ENCODE data around the gene SWAP70.

Gene SWAP70

DNA sequence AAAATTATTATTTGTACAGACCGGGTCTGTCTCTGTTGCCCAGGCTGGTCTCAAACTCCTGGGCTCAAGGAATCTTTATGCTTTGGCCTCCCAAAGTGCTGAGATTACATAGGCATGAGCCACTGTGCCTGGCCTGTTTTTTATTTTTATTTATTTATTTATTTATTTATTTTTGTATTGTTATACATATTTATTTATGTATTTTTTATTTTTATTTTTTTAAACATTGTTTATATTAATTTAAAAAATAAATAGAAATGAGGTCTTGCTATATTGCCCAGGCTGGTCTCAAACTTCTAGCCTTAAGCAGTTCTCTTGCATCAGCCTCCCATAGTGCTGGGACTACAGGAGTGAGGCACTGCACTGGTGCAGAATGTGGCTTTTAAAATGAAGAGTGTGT lies 47.0 kb downstream of the SWAP70 start:
- no peaks in the 10 kb centered on the region for H3K9me3 ChIP-seq (ENCODE audit: control insufficient read depth in 1 of 2, low read length in 2 of 2)
- H3K27ac ChIP-seq (ENCODE audit: low read length), result no peak overlapping the region
- H3K4me3 ChIP-seq (ENCODE audit: low read depth in 1 of 2, low read length in 2 of 2), result no peak overlapping the region
- H3K4me1 ChIP-seq (ENCODE audit: control insufficient read depth in 1 of 2, insufficient read depth in 2 of 2, low read length in 2 of 2), result no peaks in the 10 kb centered on the region
- no peaks in the 10 kb centered on the region for H3K27me3 ChIP-seq (ENCODE audit: low read depth, low read length)
- no peaks in the 10 kb centered on the region for H3K36me3 ChIP-seq (ENCODE audit: control insufficient read depth in 1 of 2, insufficient read depth in 2 of 2, low read length in 2 of 2)

DNA sequence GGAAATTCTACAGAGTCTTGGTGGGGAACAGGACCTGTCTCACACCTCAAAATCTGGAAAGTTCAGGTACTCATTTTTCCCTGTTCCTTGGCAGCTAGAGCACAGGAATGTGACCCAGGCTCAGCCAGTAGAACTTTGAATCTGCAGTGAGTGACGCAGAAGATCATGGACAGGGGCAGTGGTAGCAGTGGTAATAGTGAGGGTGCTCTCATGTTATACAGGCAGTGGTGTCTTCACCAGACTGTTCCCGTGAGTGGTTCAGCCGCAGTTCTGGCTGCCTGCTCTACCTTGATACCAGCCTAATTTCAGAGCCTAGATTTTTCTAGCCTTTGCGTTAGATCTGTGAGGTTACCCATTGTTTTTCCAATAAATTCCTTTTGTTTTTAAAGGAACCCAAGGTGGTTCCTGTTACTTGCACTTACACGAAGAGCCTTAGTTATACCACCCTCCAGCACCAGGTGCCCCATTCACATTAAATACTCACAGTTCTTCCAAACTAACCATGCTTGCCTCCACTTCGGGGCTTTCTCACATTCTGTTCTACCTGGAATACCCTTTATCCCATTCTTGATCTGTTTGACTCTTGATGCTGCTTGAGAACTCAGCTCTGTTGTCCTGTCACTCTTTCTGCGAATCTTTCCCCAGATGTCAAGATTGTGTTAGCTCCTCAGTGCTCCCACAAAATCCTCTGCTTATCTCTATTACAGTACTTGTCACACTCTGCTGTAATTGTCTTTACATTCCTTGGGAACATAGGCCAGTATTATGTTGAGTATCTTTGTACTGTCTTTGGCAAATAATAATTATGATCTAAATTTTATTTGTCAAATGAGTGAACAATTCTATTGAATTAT lies 47.8 kb downstream of the SWAP70 start:
- Histone ChIP-seq H3K36me3 (ENCODE audit: control insufficient read depth in 1 of 2, insufficient read depth in 2 of 2, low read length in 2 of 2) (no peaks in the 10 kb centered on the region), H3K9me3 (ENCODE audit: control insufficient read depth in 1 of 2, low read length in 2 of 2) (no peaks in the 10 kb centered on the region), H3K27me3 (ENCODE audit: low read depth, low read length) (no peaks in the 10 kb centered on the region), H3K4me3 (ENCODE audit: low read depth in 1 of 2, low read length in 2 of 2) (no peak overlapping the region), H3K27ac (ENCODE audit: low read length) (no peak overlapping the region), H3K4me1 (ENCODE audit: control insufficient read depth in 1 of 2, insufficient read depth in 2 of 2, low read length in 2 of 2) (no peaks in the 10 kb centered on the region)

DNA sequence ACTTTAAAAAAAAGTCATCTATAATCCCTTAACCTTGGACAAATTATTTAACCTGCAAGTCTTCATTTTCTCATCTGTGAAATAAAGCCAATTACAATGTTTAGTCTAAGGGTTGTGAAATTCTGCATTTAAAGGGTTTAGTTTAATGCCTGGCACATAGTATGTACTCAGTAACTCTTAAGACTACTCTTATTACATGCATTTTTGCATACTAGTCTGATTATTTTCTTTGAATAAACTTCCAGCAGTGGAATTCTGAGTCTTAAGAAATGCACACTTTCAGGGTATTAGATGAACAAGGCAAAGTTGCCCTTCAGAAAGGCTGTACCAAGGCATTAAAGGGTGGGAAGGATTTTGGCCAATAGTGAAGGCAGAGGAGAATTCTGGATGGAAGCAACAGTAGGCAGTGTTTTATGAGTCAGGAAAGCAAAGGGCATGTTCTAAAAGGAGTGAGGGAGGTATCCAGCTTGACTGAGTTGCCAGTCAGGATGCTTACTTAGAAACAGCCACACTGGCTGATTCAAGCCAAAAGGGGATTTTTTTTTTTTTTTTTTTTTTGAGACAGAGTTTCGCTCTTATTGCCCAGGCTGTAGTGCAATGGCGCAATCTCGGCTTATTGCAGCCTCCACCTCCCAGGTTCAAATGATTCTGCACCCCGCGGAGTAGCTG lies 50.5 kb downstream of the SWAP70 start:
- Histone ChIP-seq H3K27ac (ENCODE audit: low read length) (no peak overlapping the region), H3K27me3 (ENCODE audit: low read depth, low read length) (no peaks in the 10 kb centered on the region), H3K4me1 (ENCODE audit: control insufficient read depth in 1 of 2, insufficient read depth in 2 of 2, low read length in 2 of 2) (no peaks in the 10 kb centered on the region), H3K9me3 (ENCODE audit: control insufficient read depth in 1 of 2, low read length in 2 of 2) (no peaks in the 10 kb centered on the region), H3K36me3 (ENCODE audit: control insufficient read depth in 1 of 2, insufficient read depth in 2 of 2, low read length in 2 of 2) (no peaks in the 10 kb centered on the region), H3K4me3 (ENCODE audit: low read depth in 1 of 2, low read length in 2 of 2) (no peak overlapping the region)

DNA sequence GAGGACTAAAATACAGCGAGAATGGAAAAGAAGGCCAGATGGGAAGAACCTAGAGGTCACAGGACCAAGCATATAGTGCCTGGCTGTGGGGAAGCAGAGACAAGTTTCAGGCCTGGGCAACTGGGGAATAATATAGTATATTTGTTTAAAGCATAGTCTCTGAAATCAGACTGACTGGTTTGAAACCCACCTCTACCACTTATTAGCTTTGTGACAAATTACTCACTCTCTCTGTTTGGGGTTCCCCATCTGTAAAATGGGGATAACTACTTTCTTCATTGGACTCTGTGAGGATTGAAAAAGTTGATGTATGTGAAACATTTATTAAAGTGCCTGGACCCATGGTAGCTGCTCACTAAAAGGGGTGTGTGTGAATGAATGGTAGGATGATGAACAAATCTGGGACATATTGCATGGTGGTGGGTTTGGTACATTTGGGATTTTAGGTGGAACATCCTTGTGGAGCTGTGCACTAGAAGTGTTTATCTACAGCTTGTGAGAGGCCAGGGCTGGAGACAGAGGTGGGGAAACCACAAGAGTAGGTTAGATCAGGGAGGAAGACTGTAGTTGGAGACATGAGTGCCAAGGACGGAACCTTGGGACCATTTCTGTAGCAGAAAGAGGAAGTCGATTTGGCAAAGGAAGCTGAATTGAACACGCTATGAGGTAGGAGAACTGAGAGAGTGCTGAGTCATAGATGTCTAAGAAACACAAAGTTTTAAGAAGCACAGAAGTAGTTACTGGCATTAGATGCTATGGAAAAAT lies 52.6 kb downstream of the SWAP70 start:
- H3K27me3 ChIP-seq (ENCODE audit: low read depth, low read length), result no peaks in the 10 kb centered on the region
- peak overlapping the region; percentile 20 for H3K27ac ChIP-seq (ENCODE audit: low read length)
- peaks cover 0 to 9% of the 10 kb centered on the region in 2 donors for H3K4me1 ChIP-seq (ENCODE audit: control insufficient read depth in 1 of 2, insufficient read depth in 2 of 2, low read length in 2 of 2)

DNA sequence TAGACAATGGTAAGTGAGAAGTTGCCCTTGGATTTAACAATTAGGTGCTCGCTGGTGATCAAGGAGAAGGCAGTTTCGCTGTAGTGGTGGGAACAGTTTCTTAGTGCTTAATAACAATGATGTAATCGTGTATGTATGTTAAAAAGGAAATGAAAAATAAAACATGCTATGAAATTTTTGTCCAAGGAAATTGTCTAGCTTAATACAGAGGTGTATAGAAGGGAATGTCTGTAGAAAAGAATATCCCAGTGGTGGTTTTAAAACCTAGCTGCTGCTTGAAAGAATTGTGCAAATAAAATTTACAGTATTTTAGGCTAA lies 53.1 kb downstream of the SWAP70 start:
- no peak overlapping the region for H3K4me3 ChIP-seq (ENCODE audit: low read depth in 1 of 2, low read length in 2 of 2)
- H3K36me3 ChIP-seq (ENCODE audit: control insufficient read depth in 1 of 2, insufficient read depth in 2 of 2, low read length in 2 of 2), result no peaks in the 10 kb centered on the region
- no peaks in the 10 kb centered on the region for H3K27me3 ChIP-seq (ENCODE audit: low read depth, low read length)
- peaks cover 0 to 9% of the 10 kb centered on the region in 2 donors for H3K4me1 ChIP-seq (ENCODE audit: control insufficient read depth in 1 of 2, insufficient read depth in 2 of 2, low read length in 2 of 2)
- H3K9me3 ChIP-seq (ENCODE audit: control insufficient read depth in 1 of 2, low read length in 2 of 2), result no peaks in the 10 kb centered on the region
- peak overlapping the region; percentile 20 for H3K27ac ChIP-seq (ENCODE audit: low read length)

More for the DNA sequence above, 52.6 kb downstream of the SWAP70 start:
- Histone ChIP-seq H3K4me3 (ENCODE audit: low read depth in 1 of 2, low read length in 2 of 2) (no peak overlapping the region), H3K36me3 (ENCODE audit: control insufficient read depth in 1 of 2, insufficient read depth in 2 of 2, low read length in 2 of 2) (no peaks in the 10 kb centered on the region), H3K9me3 (ENCODE audit: control insufficient read depth in 1 of 2, low read length in 2 of 2) (no peaks in the 10 kb centered on the region)

DNA sequence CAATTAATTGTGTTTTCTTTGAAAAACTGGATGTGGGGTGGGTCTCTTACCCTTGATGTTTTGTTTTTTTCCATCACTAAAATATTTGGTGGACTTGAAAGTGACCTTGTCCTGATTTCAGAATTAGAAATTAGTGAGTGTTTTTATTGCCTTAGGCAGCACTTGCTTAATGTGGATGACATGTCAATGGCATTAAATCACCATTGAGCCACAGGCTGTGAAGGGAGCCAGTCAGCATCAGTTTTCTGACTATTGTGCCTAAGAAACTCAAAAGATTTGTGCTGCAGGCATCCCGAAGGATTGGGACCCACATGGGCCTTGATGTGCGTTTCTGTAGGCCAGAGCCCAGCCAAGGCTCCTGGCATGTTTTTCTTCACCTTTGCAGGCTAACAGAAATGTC lies 53.8 kb downstream of the SWAP70 start:
- no peaks in the 10 kb centered on the region for H3K36me3 ChIP-seq (ENCODE audit: control insufficient read depth in 1 of 2, insufficient read depth in 2 of 2, low read length in 2 of 2)
- peak overlapping the region; percentile 14 for H3K27ac ChIP-seq (ENCODE audit: low read length)
- H3K9me3 ChIP-seq (ENCODE audit: control insufficient read depth in 1 of 2, low read length in 2 of 2), result no peaks in the 10 kb centered on the region
- no peaks in the 10 kb centered on the region for H3K27me3 ChIP-seq (ENCODE audit: low read depth, low read length)
- no peak overlapping the region for H3K4me3 ChIP-seq (ENCODE audit: low read depth in 1 of 2, low read length in 2 of 2)
- H3K4me1 ChIP-seq (ENCODE audit: control insufficient read depth in 1 of 2, insufficient read depth in 2 of 2, low read length in 2 of 2), result peaks cover 0 to 9% of the 10 kb centered on the region in 2 donors

DNA sequence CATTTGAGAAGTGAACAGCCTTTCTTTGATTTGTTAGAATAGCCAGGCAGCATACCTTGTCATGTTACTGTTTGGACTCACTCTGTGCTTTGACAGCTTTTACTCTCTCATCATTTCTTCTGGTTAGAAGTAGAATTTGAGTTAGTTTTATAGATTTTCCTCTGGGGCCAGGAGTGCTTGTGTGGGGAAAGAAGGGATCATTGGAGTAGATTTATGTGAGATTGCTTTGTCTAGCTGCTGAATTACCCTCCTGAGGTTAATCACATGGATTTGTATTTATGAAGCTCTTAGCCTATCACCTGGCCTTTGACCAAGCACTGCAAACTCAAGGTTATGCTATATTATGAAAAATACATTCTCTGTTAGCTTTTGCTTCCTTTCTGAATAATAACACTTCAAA lies 54.3 kb downstream of the SWAP70 start:
- peak overlapping the region; percentile 14 for H3K27ac ChIP-seq (ENCODE audit: low read length)
- no peak overlapping the region for H3K4me3 ChIP-seq (ENCODE audit: low read depth in 1 of 2, low read length in 2 of 2)
- no peaks in the 10 kb centered on the region for H3K9me3 ChIP-seq (ENCODE audit: control insufficient read depth in 1 of 2, low read length in 2 of 2)
- peaks cover 0 to 9% of the 10 kb centered on the region in 2 donors for H3K4me1 ChIP-seq (ENCODE audit: control insufficient read depth in 1 of 2, insufficient read depth in 2 of 2, low read length in 2 of 2)
- H3K36me3 ChIP-seq (ENCODE audit: control insufficient read depth in 1 of 2, insufficient read depth in 2 of 2, low read length in 2 of 2), result no peaks in the 10 kb centered on the region
- no peaks in the 10 kb centered on the region for H3K27me3 ChIP-seq (ENCODE audit: low read depth, low read length)

DNA sequence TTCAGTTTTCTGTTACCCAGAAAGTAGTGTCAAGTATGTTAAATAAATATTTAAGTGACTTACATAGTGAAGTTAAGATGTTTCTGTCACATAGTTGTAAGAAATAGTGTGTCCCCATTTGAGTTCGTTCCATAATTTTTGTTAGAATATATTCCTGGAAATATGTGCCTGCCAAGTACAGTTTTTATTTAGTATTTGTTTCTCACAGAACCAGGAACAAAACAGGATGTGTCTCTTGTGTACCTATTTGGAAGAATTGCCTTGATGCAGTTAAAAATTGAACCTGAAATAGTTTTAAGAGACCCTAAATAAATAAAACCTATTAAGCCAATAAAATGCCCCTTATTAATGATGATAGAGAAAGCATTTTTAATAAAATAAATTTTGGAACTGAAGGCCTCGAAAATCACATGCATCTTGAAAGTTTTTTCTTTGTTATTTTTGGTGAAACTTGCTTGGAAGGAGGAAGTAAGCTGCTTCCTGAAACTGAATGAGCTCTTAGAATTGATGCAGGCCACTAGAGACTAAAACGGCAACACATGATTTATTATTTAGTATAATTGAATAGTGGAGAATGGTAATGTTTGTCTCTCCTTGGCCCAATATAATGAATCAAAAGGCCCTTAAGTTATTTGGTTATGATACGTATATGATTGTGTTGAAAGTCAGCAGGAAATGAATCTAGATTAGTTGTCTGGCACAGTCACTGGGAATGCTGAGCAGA lies 55.9 kb downstream of the SWAP70 start:
- H3K4me1 ChIP-seq (ENCODE audit: control insufficient read depth in 1 of 2, insufficient read depth in 2 of 2, low read length in 2 of 2), result peaks cover 0 to 9% of the 10 kb centered on the region in 2 donors
- no peaks in the 10 kb centered on the region for H3K36me3 ChIP-seq (ENCODE audit: control insufficient read depth in 1 of 2, insufficient read depth in 2 of 2, low read length in 2 of 2)
- H3K27me3 ChIP-seq (ENCODE audit: low read depth, low read length), result no peaks in the 10 kb centered on the region
- peak overlapping the region; percentile 64 for H3K27ac ChIP-seq (ENCODE audit: low read length)
- no peak overlapping the region for H3K4me3 ChIP-seq (ENCODE audit: low read depth in 1 of 2, low read length in 2 of 2)
- no peaks in the 10 kb centered on the region for H3K9me3 ChIP-seq (ENCODE audit: control insufficient read depth in 1 of 2, low read length in 2 of 2)

DNA sequence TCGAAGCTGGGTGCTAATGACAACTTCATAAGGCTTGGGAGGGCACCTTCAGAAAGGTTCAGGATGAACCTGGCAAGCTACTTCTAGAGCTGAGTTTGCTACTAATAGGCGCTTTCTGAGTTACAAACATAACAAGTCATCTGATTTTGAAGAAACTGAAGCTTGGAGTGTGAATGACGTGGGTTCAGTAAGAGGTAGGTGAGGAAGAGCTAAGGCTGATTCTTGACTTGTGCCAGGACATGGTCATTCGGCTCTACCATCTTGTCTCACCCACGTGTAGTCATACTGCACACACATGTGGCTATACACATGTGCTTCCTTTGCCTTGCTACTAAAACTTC lies 56.4 kb downstream of the SWAP70 start:
- peaks cover 0 to 9% of the 10 kb centered on the region in 2 donors for H3K4me1 ChIP-seq (ENCODE audit: control insufficient read depth in 1 of 2, insufficient read depth in 2 of 2, low read length in 2 of 2)
- H3K36me3 ChIP-seq (ENCODE audit: control insufficient read depth in 1 of 2, insufficient read depth in 2 of 2, low read length in 2 of 2), result no peaks in the 10 kb centered on the region
- H3K9me3 ChIP-seq (ENCODE audit: control insufficient read depth in 1 of 2, low read length in 2 of 2), result no peaks in the 10 kb centered on the region
- H3K27me3 ChIP-seq (ENCODE audit: low read depth, low read length), result no peaks in the 10 kb centered on the region
- H3K27ac ChIP-seq (ENCODE audit: low read length), result peak overlapping the region; percentile 64
- H3K4me3 ChIP-seq (ENCODE audit: low read depth in 1 of 2, low read length in 2 of 2), result no peak overlapping the region

DNA sequence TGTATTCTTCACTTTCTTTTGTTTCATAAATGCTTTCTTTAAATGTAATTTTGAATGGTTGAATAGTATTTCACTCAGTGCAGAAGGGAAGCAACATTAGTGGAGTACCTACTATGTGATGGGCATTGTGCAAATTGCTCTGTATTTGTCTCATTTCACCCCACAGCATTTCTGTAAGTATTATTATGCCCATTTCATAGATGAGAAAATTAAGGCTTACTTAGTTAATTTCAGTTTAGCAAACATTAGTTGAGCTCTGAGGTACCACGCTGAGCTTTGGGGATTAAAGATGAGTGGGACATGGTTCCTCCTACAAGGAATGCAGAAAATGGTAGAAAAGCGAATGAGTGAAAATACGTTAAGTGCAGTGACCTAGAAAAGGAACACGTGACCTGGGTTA lies 58.1 kb downstream of the SWAP70 start:
- H3K27ac ChIP-seq (ENCODE audit: low read length), result no peak overlapping the region
- no peaks in the 10 kb centered on the region for H3K9me3 ChIP-seq (ENCODE audit: control insufficient read depth in 1 of 2, low read length in 2 of 2)
- peaks cover 0 to 9% of the 10 kb centered on the region in 2 donors for H3K4me1 ChIP-seq (ENCODE audit: control insufficient read depth in 1 of 2, insufficient read depth in 2 of 2, low read length in 2 of 2)
- H3K36me3 ChIP-seq (ENCODE audit: control insufficient read depth in 1 of 2, insufficient read depth in 2 of 2, low read length in 2 of 2), result no peaks in the 10 kb centered on the region
- no peak overlapping the region for H3K4me3 ChIP-seq (ENCODE audit: low read depth in 1 of 2, low read length in 2 of 2)
- H3K27me3 ChIP-seq (ENCODE audit: low read depth, low read length), result no peaks in the 10 kb centered on the region

DNA sequence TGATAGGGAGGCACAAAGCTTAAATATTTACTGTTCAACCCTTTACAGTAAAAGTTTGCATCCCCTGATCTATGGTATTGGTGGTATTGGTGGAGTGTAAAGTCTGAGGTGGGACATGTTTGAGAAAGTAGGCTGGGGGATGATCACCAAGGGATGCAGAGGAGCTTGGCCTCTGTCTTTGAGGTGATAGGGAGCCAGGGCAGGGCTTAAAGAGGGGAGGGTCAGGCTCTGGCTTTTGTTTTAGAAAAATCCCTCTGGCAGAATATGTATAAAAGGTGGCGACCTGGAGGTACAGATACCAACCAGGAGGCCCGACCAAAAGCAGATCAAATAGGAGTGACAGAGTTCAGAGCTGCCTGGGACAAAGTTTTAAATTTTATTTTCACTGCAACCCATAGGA lies 59.0 kb downstream of the SWAP70 start:
- Histone ChIP-seq H3K27ac (ENCODE audit: low read length) (no peak overlapping the region), H3K36me3 (ENCODE audit: control insufficient read depth in 1 of 2, insufficient read depth in 2 of 2, low read length in 2 of 2) (peaks cover 0 to under 1% of the 10 kb centered on the region in 2 donors), H3K27me3 (ENCODE audit: low read depth, low read length) (no peaks in the 10 kb centered on the region), H3K9me3 (ENCODE audit: control insufficient read depth in 1 of 2, low read length in 2 of 2) (no peaks in the 10 kb centered on the region), H3K4me1 (ENCODE audit: control insufficient read depth in 1 of 2, insufficient read depth in 2 of 2, low read length in 2 of 2) (peaks cover 0 to 9% of the 10 kb centered on the region in 2 donors), H3K4me3 (ENCODE audit: low read depth in 1 of 2, low read length in 2 of 2) (no peak overlapping the region)

Data from muscle layer of duodenum (tissue), 2 donors.